NCI-H460 (cell line): ENCODE data around the gene CIAO3. TPM values are rescaled to one million over a fixed set of nuclear protein-coding genes. Genes with fewer than 3 reads are reported as not detected.

Source experiments
- DNase-seq: peaks from one replicate; pipeline ENCODE4 v3.0.0-alpha.2; 2016; ENCODE audit warnings: low read depth; ENCODE audit errors: extremely low read depth
- total RNA-seq: library from RNA; depleted of rRNA; stranded (reverse); fragments of >200 nt; shearing (Covaris generic); gene quantifications from 2 replicates; pipeline ENCODE4 v1.2.3, GENCODE V29; 2014

CIAO3 gene
- total RNA-seq, 1 experiment from 2014 or later, result 36.8 TPM

DNA sequence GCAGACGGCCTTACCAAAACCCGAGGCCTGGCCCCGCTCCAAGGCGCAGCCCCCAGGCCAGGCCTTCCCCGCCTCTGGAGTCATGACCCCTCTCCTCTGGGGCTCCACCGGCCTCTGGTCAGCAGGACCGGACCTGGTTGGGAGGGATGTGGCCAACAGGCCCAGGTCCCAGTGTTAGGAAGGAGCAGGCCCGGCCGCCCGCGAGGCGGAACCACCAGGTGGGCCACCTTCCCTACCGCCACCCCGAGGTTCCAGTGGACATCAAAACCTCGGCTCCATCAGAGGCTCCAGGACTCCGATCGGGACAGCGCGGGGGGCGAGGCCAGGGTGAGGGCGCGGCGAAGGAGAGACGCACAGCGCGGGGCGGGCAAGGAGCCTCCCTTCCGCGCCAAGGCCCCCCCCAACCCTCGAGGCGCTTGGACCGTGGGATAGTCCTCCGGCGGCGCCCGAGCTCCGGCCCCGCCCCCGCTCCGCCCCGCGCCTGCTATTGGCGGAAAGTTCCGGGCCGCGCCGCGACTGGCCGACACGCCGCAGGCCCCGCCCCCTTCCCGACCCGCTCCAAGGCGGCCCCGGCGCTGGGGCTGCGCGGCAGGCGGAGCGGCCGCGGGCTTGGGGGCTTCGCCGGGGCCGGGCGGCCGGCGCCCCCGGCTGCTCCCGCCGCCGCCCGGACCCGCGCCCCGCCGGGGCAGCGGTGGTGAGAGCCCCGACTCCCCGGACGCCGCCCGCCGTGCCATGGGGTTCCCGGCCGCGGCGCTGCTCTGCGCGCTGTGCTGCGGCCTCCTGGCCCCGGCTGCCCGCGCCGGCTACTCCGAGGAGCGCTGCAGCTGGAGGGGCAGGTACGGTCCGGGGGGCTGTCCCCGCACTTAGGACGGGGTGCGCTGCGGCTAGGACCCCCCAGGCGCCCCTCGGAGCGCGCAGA is 26.0 kb downstream of the CIAO3 start, which contains the start of gene METRN:
Gene METRN (plus strand): TSS at position 561 of the 919 bp plus-strand sequence. CDS start 172 bp downstream, at position 733.
- peak; percentile 86 for DNase-seq

DNA sequence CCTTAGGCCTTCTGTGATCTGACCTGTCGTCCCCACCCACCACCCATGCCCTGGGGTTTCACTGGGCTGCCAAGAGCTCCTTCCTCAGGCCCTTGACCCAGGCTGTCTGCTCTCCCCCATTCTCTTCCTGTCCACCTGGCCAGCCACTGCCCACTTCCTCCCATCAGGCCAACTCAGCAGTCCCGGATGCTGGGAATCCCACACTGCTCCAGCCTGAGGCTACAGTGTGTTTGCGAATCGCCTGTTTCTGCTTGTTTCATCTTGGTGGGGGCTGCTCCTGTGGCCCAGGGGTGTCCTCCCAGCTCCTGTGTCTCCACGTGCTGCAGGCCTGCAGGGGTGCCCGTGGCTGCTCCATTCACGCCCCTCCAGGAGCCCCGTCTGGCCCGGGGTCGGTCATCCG is 26.7 kb downstream of the CIAO3 start:
- no peak for DNase-seq

DNA sequence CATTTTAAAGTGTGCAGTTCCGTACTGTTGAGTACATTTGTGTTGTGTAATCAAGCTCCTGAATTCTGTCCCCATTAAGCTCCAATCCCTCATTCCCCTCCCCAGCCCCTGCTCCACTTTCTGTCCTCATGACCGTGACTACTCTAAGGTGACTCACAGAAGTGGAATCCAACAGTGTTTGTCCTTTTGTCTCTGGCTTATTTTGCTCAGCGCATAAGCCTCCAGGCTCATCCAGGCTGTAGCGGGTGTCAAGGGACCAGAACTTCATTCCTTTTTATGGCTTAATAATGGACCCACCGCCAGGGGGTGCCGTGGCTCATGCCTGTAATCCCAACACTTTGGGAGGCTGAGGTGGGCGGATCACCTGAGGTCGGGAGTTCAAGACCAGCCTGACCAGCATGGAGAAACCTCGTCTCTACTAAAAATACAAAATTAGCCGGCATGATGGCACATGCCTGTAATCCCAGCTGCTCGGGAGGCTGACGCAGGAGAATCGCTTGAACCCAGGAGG is 28.0 kb downstream of the CIAO3 start:
- peak; percentile 87 for DNase-seq

DNA sequence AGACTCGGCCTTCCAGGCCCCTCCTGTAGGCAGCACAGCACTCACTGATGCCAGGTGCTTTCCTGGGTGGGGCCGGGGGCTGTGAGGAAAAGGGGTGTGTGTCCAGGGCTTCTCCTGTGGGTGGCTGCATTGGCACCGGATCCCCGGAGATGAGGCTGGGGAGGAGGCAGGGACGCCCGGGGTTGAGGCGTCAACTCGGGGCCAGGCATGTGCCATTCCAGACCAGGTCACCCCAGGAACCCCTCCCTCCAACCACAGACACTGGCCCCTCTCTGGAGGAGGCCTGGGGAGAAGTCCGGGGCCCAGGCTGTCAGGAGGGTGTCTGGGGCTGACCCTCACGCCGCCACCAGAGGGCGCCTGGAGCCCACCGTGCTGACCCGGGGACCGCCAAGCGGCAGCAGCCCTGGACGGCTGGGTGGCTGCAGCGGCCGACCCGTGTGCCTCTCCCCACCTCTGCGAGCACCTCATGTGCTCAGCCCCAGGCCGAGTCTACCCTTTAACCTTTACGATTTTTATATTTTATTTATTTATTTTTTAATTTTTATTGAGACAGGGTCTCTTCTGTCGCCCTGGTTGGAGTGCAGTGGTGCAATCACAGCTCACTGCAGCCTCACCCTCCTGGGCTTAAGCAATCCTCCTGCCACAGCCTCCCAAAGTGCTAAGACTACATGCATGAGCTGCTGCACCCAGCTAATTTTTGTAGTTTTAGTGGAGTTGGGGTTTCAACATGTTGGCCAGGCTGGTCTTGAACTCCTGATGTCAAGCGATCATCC is 29.1 kb downstream of the CIAO3 start:
- DNase-seq, result peak; percentile 65

DNA sequence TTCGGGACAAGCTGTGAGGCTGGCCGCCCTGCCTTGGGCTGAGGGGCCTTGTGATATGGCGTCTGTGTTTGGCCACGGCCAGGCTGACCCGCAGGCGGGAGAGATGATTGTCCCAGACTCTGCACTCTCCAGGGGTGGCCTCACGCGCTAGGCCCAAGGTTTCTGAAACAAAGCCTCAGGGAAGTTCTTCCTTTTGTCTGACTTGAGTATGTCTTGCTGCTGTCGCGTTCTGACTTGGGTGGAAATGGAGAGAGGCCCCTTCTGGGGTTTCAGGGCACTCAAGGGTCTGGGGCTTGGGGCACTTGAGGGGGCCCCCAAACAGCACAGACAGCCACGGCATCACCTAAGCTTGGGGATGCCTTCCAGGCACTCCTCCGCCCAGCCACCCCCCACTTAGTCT is 29.7 kb downstream of the CIAO3 start:
- no peak for DNase-seq

DNA sequence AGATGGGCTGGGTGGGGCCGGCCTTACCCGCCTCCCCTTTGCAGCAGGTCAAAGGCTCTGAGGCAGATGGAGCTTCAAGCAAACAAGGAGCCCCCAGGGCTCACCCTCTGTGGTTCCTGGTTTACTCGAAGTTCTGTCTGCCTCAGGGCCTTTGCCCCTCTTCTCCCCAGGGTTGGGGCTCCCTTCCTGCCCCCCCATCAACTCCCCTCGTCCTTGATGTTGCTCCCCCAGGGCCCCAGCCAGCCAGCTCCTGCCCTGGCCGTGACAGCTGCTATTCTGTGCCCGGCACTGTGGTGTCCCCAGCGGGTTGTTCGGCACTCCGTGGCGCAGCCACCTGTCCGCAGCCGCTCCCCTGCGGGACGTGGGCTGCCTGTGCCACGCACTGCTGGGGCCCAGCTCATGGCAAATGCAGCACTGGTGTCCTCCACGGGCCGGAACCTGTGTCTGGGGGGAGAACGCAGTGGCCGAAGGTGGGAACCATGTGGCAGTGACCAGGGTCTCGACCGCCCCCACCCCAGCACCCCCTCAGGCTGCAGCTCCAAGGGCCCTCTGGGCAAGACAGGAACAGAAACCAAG is 30.2 kb downstream of the CIAO3 start:
- no peak for DNase-seq

DNA sequence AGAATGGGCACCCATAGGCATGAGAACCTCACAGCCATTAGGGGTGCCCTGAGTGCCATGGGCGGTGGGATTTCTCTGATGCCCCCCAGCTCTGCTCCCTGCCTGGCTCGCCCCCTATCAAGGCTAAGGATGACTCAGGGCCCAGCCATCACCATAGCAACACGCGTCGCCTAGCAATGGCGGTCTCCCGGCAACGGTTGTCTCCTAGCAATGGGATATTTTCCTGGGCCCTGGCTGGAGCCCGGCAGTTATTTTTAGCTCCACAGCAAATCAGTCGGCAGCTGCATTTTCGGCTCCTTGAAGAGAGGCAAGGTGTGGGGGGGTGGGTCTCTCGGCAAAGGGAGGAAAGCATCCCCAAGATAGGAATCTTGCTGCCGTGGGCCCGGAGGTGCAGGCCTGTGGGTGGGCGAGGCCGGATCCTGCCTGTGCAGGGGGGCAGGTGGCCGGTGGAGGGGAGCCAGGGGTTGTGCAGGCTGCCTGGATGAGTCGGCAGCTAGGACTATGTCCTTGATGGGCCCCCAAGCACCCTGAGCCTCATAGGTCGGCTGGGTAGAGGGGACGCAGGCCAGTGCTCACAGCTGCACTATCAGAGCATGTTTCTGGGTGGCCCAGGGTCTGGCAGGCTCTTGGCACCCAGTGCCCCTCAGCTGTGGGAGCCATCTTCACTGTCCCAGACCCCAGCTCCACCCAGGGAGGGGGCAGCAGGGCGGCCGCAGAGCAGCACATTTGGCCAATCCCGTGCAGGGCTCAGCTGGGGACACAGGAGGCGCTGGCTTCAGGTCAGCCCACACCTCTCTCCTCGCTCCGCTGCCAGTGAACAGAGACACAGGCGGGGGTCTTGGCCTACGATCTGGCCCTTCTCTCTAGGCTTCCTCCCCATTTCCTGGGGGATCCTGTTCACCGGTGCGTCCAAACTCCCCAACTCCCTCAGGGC is 31.0 kb downstream of the CIAO3 start:
- DNase-seq, result peak; percentile 40

DNA sequence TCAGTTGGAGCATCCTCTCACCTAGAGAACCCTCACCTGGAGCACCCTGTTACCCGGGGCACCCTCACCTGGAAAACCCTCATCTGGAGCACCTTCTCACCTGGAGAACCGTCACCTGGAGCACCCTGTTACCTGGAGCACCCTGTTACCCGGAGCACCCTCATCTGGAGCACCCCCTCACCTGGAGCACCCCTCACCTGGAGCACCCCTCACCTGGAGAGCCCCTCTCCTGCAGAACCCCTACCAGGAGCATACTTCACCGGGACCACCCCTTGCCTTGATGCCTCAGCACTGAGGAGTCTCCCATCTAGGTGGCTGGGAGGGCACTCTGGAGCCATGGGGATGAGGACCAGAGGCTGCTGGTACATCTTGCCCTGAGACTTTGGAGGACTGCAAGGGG is 31.8 kb downstream of the CIAO3 start:
- no peak for DNase-seq

DNA sequence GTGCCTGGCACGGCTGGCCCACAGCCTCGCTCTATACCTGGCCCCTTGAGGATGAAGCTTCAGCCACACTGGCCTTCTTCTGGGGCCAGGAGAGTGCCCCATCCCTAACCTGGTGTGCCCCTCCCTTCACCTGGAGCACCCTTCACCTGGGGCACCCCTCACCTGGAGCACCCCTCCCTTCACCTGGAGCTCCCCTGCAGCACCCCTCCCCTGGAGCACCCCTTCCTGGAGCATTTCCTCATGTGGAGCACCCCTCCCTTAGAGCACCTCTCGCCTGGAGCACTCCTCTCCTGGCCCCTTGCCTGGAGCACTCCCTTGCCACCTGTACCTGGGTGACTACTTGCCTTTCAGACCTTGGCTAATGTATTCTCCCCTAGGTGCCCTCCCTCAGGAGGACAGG is 32.8 kb downstream of the CIAO3 start:
- DNase-seq, result no peak

DNA sequence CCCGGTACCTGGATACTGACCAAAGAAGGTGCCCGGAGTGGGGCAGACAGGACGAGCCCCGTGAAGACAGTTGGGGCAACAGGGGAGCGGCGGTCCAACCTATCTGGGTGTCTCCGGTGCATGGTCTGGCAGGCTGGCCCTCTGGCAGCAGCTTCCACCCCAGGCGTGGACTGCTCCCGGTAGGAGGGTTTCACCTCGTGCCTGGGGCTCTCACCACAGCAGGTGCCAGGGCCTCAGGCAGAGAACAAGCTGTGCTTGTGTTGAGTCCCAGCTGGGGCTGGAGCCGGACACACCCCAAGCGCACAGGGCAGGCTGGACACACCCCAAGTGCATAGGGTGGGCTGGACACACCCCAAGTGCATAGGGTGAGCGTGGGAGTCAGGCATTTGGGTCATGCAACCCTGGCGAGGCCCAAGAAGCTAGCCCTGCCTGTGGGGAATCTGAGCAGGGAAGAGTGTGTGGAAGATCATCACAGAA is 33.7 kb downstream of the CIAO3 start:
- DNase-seq, result no peak

DNA sequence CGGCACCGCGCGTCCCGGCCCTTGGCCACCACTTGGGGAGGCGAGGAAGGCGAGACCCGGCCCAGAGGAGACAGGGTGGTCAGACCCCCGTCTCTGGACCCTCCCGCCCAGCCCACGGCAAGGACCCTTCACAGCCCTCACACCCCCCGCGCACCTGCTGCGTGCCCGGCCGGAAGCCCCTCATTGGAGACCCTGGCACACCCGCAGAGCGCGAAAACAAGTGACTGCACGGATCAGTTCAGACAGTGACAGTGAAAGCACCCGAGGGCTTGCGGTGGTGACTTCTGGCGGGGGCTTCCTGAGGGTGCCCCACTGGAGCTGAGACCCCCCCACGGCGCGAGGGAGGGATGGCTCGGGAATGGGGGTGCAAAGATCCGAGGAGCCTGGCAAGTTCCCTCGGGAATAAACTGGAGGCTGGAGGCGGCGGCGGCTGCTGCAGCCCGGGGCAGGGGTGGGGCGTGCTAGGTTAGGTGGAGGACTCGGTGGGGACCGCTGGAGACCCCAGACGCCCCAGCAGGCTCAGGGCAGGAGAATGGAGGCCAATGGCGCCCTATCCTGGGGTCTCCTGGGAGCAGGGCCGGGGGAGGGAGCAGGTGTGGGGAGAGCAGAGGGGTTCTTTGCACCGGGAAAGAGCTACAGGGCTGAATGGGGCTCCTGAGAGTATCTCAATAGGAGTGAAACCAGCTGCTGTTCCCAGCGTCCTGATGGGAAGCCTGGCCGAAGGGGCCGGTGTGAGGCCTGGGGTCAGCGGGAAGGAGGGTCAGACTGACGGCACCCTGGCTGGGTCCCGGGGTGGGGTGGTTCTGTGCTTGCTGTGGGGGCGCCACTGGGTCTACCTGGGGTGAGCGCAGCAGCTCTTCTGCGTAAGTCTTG is 34.4 kb downstream of the CIAO3 start:
- no peak for DNase-seq

DNA sequence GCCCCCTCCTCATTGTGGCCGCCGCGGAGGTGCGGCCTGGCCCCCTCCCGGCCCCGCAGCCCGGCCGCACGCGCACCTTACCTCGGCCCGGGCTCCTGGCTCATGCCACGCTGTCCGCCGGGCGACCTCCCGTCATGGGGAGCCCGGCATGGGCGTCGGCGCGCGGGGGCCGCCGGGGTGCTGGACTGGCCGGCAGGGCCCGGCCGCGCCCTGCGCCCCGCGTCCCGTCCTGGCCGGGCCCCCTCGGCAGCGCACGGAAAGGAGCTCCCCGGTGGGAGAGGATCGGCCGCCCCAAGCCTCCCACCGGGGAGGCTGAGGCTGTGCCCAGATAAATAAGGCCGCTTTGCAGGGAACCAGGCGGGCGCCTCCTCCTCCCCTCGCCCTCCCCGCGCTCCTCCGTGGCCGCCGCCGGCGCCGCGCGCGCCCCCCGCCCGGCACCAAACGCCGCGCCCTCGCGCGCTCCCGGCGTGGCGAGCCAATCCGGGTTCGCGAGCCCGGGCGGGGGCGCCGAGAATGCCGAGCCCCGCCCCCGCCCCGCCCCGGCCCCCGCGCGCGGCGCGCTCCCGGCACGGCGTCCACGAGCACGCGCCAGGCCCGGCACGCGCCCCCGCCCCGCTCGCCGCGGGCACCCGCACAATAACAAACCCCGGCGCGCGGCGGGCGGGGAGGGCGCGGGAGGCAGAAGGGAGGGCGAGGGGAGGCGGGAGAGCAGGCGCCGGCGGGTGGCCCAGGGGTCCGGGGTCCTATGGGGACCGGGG is 35.2 kb downstream of the CIAO3 start, which contains the start of gene FBXL16:
Gene FBXL16 (minus strand): TSS at position 371 of the 758 bp plus-strand sequence. CDS start 8,396 bp downstream, outside the sequence.
- no peak for DNase-seq

DNA sequence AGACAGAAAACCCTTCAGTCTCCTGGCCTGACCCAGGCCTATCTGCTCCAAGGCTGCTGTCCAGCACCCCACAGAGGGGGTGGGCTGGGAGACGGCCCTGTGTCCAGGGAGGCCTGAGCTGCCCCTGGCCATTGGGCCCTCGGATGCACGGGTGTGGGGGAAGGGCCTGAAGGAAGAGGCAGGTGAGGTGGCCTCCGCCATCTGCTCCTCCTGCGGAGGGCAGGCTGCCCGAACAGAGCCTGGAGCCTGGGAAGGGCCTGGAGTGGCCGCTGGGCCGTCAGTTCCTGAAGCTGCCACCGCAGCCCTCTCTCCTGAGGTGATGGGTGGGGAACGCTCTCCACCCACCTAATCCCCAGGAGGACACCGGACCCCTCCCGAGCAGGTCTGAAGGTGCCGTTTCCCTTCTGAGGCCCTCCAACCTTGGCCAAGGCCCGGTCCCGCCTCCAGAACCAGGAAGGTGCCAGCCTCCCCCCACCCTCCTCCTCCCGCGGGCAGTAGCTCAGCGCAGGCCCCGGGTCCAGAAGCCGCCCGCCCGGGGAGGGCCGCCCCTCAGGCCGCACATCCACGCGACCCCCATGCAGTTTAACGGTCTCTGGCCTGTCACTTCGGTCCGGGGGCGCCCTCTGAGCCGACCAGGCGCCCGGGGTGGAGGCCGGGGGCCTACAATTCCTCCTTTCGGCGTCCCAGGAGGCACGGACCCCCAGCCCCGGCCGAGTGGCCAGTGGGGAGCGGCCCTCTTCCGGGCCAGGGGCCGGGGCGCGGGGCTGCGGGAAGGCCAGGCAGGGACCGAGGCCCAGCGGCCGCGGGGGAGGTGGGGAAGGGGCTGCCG is 36.0 kb downstream of the CIAO3 start:
- DNase-seq, result no peak

DNA sequence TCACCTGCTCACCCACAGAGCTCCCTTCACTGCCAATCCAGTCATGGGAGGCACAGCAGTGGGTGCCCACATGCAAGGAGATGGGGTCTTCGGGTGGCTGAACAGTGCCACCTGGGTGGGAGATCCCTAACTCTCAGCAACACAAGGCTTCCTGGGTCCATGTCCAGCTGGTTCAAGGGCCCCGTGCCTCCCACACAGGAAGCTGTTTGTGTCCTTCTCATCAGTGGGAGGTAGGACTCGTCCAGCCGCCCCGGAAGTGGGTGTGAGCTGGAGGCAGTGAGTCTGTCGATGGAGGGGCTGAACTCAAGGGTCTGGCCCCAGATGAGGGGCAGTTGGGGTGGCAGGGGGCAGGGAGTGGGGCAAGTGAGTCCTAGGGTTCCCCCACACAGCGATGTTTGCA is 36.8 kb downstream of the CIAO3 start:
- no peak for DNase-seq

DNA sequence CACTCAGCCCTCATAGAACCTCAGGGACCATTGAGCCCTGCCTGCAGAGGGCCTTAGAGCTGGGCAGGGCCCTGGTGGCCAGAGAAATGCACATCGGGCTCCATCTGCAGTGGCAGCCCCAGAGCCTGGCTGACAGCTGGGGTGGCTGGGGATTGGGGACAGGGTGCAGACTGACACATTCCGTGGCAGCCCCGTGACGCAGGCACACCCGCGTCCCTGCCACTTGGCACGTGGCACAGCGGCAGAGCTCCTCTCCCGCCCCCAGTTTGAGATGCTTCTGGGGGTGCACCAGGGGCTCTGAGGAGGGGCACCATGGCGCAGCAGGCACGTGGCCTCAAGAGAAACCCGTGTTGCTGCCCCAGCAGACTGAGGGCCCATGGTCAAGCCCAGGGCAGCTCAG is 37.4 kb downstream of the CIAO3 start:
- no peak for DNase-seq

DNA sequence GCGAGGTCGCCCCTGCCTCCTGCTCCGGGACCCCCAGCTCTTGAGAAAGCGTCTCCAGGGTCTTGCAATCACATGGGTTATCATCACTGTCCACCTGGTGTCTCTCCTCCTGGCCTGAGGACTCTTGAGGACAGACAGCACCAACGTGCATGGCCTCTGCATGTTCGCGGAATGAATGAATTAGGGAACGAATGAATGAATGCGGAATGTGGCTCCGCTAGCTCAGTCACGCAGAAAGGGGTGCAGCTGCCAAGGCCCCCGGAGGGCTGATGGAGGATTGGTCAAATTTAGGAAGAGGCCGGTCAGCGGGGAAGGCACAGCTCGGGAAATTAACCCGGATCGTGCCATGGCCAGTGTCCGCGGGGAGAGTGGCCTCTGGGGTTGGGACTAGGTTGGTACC is 38.5 kb downstream of the CIAO3 start:
- DNase-seq, result no peak
